GM19328 (cell line): ENCODE data around the gene ADAP1.
"Not testable (repeated sequence)": the region's sequence is repeated elsewhere in the genome, so short reads cannot be mapped to it uniquely, and the experiment has no call there.

Experiments used
- ATAC-seq: cut with Tn5 transposase; IDR thresholded peaks from one replicate; pipeline ENCODE4 v1.9.1; 2021; ENCODE audit warnings: mild to moderate bottlenecking, moderate library complexity; ENCODE audit not compliant: unreplicated experiment

The ADAP1 gene

DNA sequence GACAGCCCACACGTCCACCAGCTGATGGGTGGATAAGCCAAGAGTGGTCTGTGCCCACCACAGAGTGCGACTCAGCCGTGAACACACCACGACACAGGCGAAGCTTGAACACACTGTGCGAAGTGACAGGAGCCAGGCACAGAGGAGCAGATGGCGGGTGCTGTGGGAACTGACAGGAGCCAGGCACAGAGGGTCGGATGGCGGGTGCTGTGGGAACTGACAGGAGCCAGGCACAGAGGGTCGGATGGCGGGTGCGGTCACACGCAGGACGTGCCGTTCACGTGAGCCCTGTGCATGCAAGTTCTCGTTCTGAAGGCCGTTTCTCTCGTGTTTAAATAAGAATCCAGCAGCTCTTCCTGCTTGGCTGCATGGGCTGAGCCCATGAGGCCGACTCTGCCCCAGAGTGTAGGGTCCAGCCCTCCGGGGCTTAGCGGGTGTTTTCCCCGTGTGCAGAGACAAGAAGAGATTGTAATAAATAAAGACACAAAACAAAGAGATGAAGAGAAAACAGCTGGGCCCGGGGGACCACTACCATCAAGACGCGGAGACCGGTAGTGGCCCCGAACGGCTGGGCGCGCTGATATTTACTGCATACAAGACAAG, 5.9 kb upstream of the ADAP1 start:
- ATAC-seq, result no peak

GRCh38 chr7:959740-960139, 5.3 kb upstream of the ADAP1 start:
- not testable (repeated sequence) for ATAC-seq

DNA sequence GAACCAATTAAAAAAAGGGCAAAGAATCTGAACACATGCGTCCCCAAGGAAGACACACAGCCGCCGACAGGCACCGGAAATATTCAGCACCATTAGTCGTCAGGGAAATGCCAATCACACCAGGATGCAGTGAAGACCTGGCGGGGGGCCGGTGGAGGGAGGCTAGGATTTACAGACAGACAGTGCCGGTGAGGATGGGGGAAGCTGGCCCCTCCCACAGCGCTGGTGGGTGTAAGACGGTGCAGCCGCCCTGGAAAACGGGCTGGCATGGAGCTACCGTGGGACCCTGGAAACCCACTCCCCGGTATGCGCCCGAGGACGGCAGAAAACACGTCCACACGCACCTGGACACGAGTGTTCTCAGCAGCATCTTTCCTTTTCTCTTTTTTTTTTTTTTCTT, 4.8 kb upstream of the ADAP1 start:
- no peak for ATAC-seq

DNA sequence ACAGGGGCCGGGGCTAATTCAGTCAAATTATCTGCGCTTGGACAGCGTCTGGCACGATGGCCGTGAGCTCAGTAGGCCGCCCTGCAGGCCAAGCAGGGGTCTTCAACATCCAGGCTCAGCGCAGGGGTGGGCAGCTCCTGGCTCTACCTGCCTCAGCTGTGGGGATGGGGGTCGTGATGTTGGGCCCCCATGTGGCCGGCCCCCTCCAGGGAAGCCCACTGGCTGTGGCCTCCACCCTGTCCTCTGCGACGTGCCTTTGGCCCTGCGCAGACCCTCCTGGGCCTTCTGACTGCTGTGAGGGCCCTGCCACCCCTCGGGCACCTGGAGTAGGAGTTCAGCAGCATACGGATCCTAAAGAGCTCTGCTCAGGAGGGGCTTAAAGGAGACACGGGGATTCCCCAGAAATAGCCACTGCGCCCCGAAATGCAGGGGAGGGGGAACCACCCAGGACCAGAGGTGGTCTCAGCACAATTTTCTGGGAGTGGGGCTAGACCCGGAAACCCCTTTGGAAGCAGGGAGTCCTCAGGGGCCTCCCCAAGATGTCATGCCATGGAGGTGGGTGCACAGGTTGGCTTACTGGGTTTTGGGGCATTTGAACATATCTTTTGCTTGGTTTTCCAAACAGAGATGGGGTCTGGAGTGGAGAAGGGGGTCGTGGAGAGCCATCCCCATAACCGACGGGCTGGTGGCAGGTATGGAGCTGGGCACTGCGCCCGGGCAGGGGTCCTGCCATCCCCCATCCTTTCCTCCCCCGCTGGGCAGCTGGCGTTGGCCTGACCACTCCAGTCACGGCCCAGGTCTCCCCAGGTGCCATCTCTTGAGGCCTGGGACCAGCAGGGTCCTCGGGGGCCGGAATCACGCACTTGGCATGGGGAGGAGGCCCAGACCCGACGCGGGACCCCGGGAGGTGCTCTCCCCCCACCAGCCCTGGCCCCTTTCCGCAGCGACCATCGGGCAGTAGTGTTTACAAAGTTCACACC, 4.0 kb upstream of the ADAP1 start:
- ATAC-seq, result no peak

DNA sequence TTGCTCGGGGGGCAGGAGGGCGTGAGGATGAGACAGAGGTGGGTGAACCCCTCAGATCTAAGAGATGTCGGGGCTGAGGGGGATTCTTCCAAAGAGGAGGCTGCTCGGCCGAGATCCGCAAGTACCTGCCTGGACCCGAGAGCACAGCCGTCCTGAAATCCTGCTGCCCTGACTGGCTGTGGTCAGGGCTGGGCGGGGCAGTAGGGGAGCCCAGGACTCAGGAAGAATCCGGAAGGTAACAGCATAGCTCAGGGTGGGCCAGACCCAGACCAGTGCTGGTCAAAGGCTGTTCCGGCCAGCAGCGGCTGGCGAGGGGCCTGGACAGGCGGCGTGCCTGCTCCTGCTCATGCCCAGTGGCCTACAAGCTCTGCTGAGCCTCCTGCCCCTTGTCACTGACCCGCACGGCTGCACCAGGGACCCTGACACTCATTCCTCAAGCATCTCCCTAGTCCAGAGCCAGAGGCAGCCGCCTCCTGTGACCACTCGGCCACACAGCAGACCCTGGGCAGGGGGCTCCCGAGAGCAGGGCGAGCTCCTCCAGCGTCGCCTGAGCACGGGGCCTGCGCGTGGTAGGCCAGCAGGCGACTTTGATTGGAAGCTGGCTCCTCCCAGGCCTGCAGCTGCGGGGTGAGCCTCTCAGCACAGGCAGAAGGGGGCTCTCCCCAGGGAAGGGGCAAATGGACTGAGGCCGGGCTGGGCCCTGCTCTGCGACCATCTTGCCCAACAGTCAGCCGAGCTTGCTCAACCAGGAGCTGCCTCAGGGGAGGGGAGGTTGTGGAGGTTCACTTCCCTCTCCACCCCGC, 3.1 kb upstream of the ADAP1 start:
- no peak for ATAC-seq

- no peak for ATAC-seq
Observed at GRCh38 chr7:956031-956430, 1.6 kb upstream of the ADAP1 start.

DNA sequence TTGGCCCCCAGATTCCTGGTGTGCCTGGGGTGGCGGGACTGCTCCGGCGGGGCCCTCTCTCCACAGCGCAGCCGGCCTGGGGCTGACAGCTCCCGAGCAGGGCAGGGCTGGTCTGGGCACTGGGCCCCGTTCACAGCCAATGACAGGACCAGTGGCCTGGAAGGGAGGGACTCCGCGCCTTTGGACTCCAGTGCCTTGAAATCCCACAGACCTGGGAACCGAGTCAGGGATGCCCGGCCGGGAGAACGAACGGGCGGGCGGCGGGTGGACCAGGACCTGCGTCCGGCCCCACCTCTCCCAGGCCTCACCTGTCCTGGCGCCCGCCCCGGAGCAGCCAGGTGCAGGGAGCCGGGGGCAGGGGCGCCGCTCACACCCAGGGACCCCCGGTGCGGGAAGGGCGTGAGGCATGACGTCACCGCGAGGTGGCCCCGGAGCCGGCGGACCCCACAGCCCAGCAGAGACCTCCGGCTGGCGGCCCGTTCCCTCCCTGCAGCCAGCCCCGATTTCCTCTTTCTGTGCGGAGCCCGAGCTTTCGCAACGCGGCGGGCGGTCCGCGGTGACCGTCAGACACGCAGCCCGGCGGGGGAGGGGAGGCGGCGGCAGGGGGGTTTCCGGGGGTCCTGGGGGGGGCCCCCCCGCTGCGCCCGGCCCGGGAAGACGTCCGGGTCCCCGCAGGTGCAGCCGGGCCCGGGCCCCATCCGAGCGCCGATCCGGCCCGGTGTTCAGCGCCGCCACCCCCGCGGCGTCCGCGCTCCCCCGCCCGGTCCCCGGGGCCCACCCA, 743 bp downstream of the ADAP1 start:
- ATAC-seq, result no peak

- ATAC-seq, result no peak
Observed at GRCh38 chr7:952548-953441, 1.7 kb downstream of the ADAP1 start.

- ATAC-seq, result no peak
Observed at GRCh38 chr7:951881-952547, 2.5 kb downstream of the ADAP1 start.

- no peak for ATAC-seq
Observed at GRCh38 chr7:949021-949934, 5.2 kb downstream of the ADAP1 start.

GRCh38 chr7:947391-948210, 6.9 kb downstream of the ADAP1 start:
- no peak for ATAC-seq

GRCh38 chr7:946256-946996, 8.1 kb downstream of the ADAP1 start:
- ATAC-seq, result no peak

- no peak for ATAC-seq
Observed at GRCh38 chr7:945556-946255, 8.8 kb downstream of the ADAP1 start.

- ATAC-seq, result no peak
Observed at GRCh38 chr7:945147-945555, 9.3 kb downstream of the ADAP1 start.

DNA sequence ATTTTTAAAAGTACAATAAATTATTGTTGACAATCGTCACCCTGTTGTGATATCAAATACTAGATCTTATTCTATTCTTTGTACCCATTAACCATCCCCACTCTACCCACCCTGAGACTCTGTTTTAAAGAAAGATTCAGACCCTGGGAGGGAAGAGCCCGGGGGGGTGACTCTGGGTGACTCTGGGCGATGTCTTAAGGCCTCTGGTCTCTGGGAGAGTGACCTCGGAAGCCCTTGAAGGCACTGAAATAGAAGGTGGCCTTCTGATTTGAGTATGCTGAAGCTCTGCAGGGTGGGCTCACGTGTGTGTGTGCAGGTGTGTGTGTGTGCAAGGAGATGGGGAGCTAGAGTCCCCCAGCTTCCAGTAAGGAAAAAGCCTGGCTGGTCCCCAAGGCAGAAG, 9.7 kb downstream of the ADAP1 start:
- ATAC-seq, result no peak

DNA sequence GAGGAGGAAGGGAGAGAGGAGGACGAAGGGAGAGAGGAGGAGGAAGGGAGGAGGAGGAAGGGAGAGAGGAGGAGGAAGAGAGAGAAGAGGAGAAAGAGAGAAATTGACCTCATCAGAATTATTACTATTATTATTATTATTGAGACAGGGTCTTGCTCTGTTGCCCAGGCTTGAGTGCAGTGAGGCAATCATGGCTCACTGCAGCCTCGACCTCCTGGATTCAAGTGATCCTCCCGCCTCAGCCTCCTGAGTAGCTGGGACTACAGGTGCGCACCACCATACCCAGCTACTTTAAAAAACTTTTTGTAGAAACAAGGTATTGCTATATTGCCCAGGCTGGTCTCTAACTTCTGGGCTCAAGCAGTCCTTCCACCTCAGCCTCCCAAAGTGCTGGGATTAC, 10.7 kb downstream of the ADAP1 start:
- ATAC-seq, result not testable (repeated sequence)
